HepG2 (cell line): ENCODE data around the gene IL22RA1. TPM values are rescaled to one million over a fixed set of nuclear protein-coding genes. Genes with fewer than 3 reads are reported as not detected.

Experiments
- ATAC-seq: fragments of 200-7000 bp; cut with Tn5 transposase; 3 replicates; pipeline ENCODE4 v1.9.1; 2020; ENCODE audit warnings: mild to moderate bottlenecking, moderate library complexity
- BruUV-seq: library from RNA; stranded (reverse); fragments of 400-500 nt; replicated peaks from 2 replicates; lab custom pipeline; 2021; lab: Mats Ljungman, UMichigan
- CTCF ChIA-PET: fragments of 300-600 bp; formaldehyde crosslinking; extraction: SDS; loops from one replicate; lab custom pipeline; 2021; ENCODE audit warnings: low total read pairs, inconsistent platforms, low intra/inter-chr PET ratio; lab: Yijun Ruan, JAX
- POLR2A ChIA-PET: fragments of 350-600 bp; sonication (Branson Sonifier 250); formaldehyde crosslinking; loops from one replicate; lab custom pipeline; 2020; ENCODE audit warnings: antibody characterized with exemption, inconsistent platforms; lab: Yijun Ruan, JAX
- DNase-seq: peaks from one replicate; pipeline ENCODE4 v3.0.0-alpha.2; 2015; ENCODE audit warnings: low spot score
- FAIRE-seq: peaks from 3 replicates; lab custom pipeline; 2011; peaks lifted over from hg19 to GRCh38; lab: Jason Lieb, UNC
- H2AFZ ChIP-seq: one replicate; pipeline ENCODE4 v1.6.1; 2011; ENCODE audit warnings: low read length, inconsistent platforms
- H3K27ac ChIP-seq: fragments of 300-600 bp; 3 replicates; pipeline ENCODE4 v1.8.0; 2011; ENCODE audit warnings: mixed run types, mild to moderate bottlenecking, mixed read lengths, low read length, inconsistent platforms; ENCODE audit not compliant: insufficient read depth; ENCODE audit errors: extremely low read length
- H3K27me3 ChIP-seq, 2 experiments: fragments of 200-600 bp in 1 of 2; 2 replicates in 1 of 2; 3 replicates in 1 of 2; pipeline versions ENCODE4 v1.6.0 to v1.8.0; 2011; ENCODE audit warnings: low read length in 2 of 2, mild to moderate bottlenecking in 2 of 2, moderate library complexity in 2 of 2, inconsistent platforms in 1 of 2; ENCODE audit not compliant: insufficient read depth in 2 of 2, control insufficient read depth in 1 of 2
- H3K36me3 ChIP-seq, 2 experiments: fragments of 200-600 bp in 1 of 2; replicated peaks in 1 of 2; 2 replicates in 1 of 2; 3 replicates in 1 of 2; pipeline versions ENCODE4 v1.5.1 to v1.8.0; 2011; ENCODE audit warnings: low read length in 2 of 2, inconsistent platforms in 1 of 2; ENCODE audit not compliant: insufficient read depth in 2 of 2, control insufficient read depth in 1 of 2
- H3K4me1 ChIP-seq: 2 replicates; pipeline ENCODE4 v1.5.1; 2012; ENCODE audit warnings: low read length, inconsistent platforms; ENCODE audit not compliant: insufficient read depth
- H3K4me2 ChIP-seq: 2 replicates; pipeline ENCODE4 v1.6.0; 2011; ENCODE audit warnings: low read depth, low read length, inconsistent platforms
- H3K4me3 ChIP-seq, 3 experiments: fragments of 200-600 bp in 1 of 3; sonication (generic), shearing (Covaris generic) in 1 of 3; replicated peaks in 1 of 3; 2 replicates each; pipeline ENCODE4 v1.5.1; 2011 to 2016; ENCODE audit warnings: low read length in 3 of 3, inconsistent platforms in 2 of 3, low read depth in 2 of 3, mild to moderate bottlenecking in 2 of 3, control low read depth in 1 of 3, mixed read lengths in 1 of 3; ENCODE audit not compliant: insufficient read depth in 1 of 3
- H3K79me2 ChIP-seq: one replicate; pipeline ENCODE4 v1.6.1; 2011; ENCODE audit warnings: low read length, inconsistent platforms; ENCODE audit not compliant: insufficient read depth
- H3K9ac ChIP-seq: 2 replicates; pipeline ENCODE4 v1.6.0; 2011; ENCODE audit warnings: mild to moderate bottlenecking, low read depth, low read length, inconsistent platforms; ENCODE audit not compliant: insufficient read depth
- H3K9me3 ChIP-seq: 2 replicates; pipeline ENCODE4 v1.5.1; 2012; ENCODE audit warnings: mild to moderate bottlenecking, low read length
- H4K20me1 ChIP-seq: 2 replicates; pipeline ENCODE4 v1.6.0; 2011; ENCODE audit warnings: inconsistent platforms, mild to moderate bottlenecking, low read length, moderate library complexity; ENCODE audit not compliant: insufficient read depth
- FOSL2 ChIP-seq: sonication (generic); formaldehyde crosslinking; IDR thresholded peaks from 2 replicates; pipeline ENCODE4 v1.4.0; 2020; ENCODE audit warnings: missing genetic modification reagents
- JARID2 ChIP-seq: sonication (generic); formaldehyde crosslinking; IDR thresholded peaks from 2 replicates; pipeline ENCODE4 v1.8.1; 2023; ENCODE audit warnings: missing genetic modification reagents, inconsistent platforms; ENCODE audit not compliant: insufficient replicate concordance
- NFATC3 ChIP-seq: sonication (generic); formaldehyde crosslinking; IDR thresholded peaks from 2 replicates; pipeline ENCODE4 v1.5.1; 2020; ENCODE audit warnings: mild to moderate bottlenecking, missing genetic modification reagents
- TMF1 ChIP-seq: sonication (generic); formaldehyde crosslinking; IDR thresholded peaks from 2 replicates; pipeline ENCODE4 v1.8.1; 2022; ENCODE audit warnings: low read depth, missing genetic modification reagents
- ZC3H4 ChIP-seq: sonication (generic); formaldehyde crosslinking; IDR thresholded peaks from 2 replicates; pipeline ENCODE4 v1.4.0; 2020; ENCODE audit warnings: missing genetic modification reagents, borderline replicate concordance
- ZNF317 ChIP-seq: sonication (generic); formaldehyde crosslinking; IDR thresholded peaks from 2 replicates; pipeline ENCODE4 v1.5.0; 2020; ENCODE audit warnings: mild to moderate bottlenecking, missing genetic modification reagents
- ZNF660 ChIP-seq: sonication (generic); formaldehyde crosslinking; IDR thresholded peaks from 2 replicates; pipeline ENCODE4 v1.5.1; 2020; ENCODE audit warnings: mild to moderate bottlenecking, low read depth, missing genetic modification reagents, borderline replicate concordance
- ZNF704 ChIP-seq: sonication (generic); formaldehyde crosslinking; IDR thresholded peaks from 2 replicates; pipeline ENCODE4 v1.8.1; 2023; ENCODE audit warnings: mild to moderate bottlenecking, inconsistent platforms, moderate library complexity, missing genetic modification reagents, borderline replicate concordance
- ZNF772 ChIP-seq: sonication (generic); formaldehyde crosslinking; IDR thresholded peaks from 2 replicates; pipeline ENCODE4 v1.5.0; 2020; ENCODE audit warnings: mild to moderate bottlenecking, missing genetic modification reagents
- WGBS: methylation state at CpG from one replicate; pipeline ENCODE4 v1.1.6; 2017; ENCODE audit warnings: low lambda C conversion rate; 5-methylcytosine and 5-hydroxymethylcytosine counted together
- in situ Hi-C: cut with HindIII; loops from 2 replicates; pipeline ENCODE4 v1.10.0; 2017; ENCODE audit warnings: low pct_unique_long_range_greater_than_20kb; ENCODE audit not compliant: extremely low pct_ligation_motif_present
- intact Hi-C: fragments of 100-400 bp; cut with micrococcal nuclease; formaldehyde crosslinking; loops from one replicate; pipeline ENCODE4 v1.10.0; 2022; ENCODE audit not compliant: unreplicated experiment
- polyA plus RNA-seq, 8 experiments: library from polyadenylated mRNA; depleted of rRNA in 3 of 8; stranded (reverse) in 7 of 8; unstranded in 1 of 8; fragments of >200 nt; fragmentation: Illumina TruSeq in 4 of 8; extraction: Trizol in 4 of 8; gene quantifications; 2 replicates each; pipeline versions ENCODE4 v1.2.1 to v1.2.3, GENCODE V29; 2011 to 2016; ENCODE audit warnings: low read depth in 4 of 8, missing spikeins in 1 of 8, mixed read lengths in 1 of 8; ENCODE audit not compliant: insufficient read depth in 1 of 8
- total RNA-seq, 5 experiments: library from RNA; depleted of rRNA; stranded (reverse); fragments of >200 nt; fragmentation: Illumina TruSeq; extraction: Trizol; gene quantifications; 2 replicates each; pipeline ENCODE4 v1.2.3, GENCODE V29; 2016; ENCODE audit warnings: low read depth in 1 of 5
- TF ChIP-seq, protein P1 (sequence below): sonication (generic); formaldehyde crosslinking; IDR thresholded peaks from 2 replicates; pipeline ENCODE4 v1.4.0; 2020; ENCODE audit warnings: mild to moderate bottlenecking, missing genetic modification reagents

IL22RA1 gene
- total and polyA plus RNA-seq, 2 of the 13 experiments (the other 11 are each of a cell fraction or from before 2014, with no cell fraction given), result 4.4 to 10.2 TPM

DNA sequence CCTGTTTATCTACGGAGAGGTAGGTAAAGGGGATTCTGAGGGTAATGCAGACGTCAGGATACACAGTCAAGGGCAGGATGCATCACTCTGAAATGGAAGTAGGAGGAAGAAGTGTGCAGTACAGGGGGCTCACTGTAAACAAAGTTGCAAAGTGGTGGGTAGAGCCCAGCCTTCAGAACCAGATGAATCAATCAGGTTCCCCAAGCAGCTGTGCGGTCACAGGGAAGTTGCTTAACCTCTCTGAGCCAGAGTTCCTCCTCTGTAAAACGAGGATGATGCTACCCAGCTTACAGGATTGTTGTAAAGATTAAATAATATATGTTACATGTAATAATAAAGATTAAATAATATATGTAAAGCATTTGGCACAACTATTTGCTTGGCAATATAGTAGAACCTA lies 17.5 kb downstream of the IL22RA1 start:
- H3K4me1 ChIP-seq, result peaks cover 11% of the 10 kb centered on the region
- H3K27me3 ChIP-seq, result no peaks in the 10 kb centered on the region
- WGBS, result 93% methylated on average over 4 of the region's 4 CpGs
- DNase-seq, result no peak
- in situ Hi-C loops (no loop called here), intact Hi-C loops (no loop called here)
- H3K27ac ChIP-seq, result no peak overlapping the region
- CTCF ChIA-PET, result no interaction called here
- H3K4me2 ChIP-seq, result no peak overlapping the region
- FAIRE-seq, result no peak
- H4K20me1 ChIP-seq, result no peaks in the 10 kb centered on the region
- H3K9ac ChIP-seq, result no peak overlapping the region
- no peak for ATAC-seq
- no TSS peak for BruUV-seq
- H3K36me3 ChIP-seq, result peaks cover 0 to 22% of the 10 kb centered on the region in 2 experiments; a peak in 3 of 5 replicates
- no peak for TF ChIP-seq NFATC3 (CRISPR knock-in tag)
- TF ChIP-seq, protein P1, sequence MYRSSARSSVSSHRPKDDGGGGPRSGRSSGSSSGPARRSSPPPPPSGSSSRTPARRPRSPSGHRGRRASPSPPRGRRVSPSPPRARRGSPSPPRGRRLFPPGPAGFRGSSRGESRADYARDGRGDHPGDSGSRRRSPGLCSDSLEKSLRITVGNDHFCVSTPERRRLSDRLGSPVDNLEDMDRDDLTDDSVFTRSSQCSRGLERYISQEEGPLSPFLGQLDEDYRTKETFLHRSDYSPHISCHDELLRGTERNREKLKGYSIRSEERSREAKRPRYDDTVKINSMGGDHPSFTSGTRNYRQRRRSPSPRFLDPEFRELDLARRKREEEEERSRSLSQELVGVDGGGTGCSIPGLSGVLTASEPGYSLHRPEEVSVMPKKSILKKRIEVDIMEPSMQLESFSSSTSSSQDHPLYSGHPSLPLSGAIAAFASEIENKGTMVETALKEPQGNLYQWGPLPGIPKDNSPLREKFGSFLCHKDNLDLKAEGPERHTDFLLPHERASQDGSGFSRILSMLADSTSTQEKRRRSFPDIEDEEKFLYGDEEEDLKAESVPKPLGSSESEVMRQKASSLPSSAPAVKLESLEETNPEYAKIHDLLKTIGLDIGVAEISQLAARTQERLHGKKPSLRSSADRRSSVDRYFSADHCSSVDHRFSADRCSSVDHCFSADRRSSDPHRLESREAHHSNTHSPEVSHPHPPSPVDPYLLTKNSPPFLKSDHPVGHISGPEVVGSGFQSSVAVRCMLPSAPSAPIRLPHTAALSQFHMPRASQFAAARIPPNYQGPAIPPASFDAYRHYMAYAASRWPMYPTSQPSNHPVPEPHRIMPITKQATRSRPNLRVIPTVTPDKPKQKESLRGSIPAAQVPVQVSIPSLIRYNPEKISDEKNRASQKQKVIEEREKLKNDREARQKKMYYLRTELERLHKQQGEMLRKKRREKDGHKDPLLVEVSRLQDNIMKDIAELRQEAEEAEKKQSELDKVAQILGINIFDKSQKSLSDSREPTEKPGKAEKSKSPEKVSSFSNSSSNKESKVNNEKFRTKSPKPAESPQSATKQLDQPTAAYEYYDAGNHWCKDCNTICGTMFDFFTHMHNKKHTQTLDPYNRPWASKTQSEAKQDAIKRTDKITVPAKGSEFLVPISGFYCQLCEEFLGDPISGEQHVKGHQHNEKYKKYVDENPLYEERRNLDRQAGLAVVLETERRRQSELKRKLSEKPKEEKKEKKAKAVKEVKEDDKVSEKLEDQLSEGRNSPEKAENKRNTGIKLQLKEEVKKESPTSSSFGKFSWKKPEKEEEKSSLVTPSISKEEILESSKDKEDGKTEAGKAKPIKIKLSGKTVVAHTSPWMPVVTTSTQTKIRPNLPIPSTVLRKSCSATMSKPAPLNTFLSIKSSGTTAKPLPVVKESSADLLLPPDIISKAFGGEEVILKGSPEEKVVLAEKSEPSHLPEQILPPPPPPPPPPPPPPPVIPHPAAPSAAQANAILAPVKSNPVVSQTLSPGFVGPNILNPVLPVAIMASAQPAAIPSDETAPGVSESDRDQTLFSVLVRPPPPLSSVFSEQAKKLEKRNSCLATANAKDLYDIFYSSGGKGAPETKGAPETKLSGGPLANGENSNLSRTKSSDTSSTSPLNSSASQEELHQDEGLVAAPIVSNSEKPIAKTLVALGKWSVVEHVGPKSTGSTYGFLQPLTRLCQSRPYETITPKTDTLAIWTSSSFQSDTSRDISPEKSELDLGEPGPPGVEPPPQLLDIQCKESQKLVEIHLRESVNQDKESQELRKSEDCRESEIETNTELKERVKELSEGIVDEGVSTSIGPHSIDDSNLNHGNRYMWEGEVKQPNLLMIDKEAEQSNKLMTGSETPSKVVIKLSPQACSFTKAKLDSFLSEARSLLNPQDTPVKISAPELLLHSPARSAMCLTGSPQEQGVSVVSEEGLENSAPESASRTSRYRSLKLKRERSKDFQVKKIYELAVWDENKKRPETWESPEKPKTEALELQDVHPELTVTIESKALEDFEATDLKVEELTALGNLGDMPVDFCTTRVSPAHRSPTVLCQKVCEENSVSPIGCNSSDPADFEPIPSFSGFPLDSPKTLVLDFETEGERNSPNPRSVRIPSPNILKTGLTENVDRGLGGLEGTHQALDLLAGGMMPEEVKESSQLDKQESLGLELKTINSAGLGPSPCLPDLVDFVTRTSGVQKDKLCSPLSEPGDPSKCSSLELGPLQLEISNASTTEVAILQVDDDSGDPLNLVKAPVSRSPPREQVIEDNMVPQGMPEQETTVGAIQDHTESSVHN, result no peak
- no peak for TF ChIP-seq ZNF317
- TF ChIP-seq JARID2 (CRISPR knock-in tag), result no peak
- TF ChIP-seq ZNF660 (CRISPR knock-in tag), result no peak
- TF ChIP-seq ZNF772 (CRISPR knock-in tag), result no peak
- TF ChIP-seq ZNF704 (CRISPR knock-in tag), result no peak
- no peak for TF ChIP-seq ZC3H4 (CRISPR knock-in tag)
- TF ChIP-seq TMF1 (CRISPR knock-in tag), result no peak
- TF ChIP-seq FOSL2 (CRISPR knock-in tag), result no peak
- H2AFZ ChIP-seq, result no peak overlapping the region
- no peak overlapping the region for H3K4me3 ChIP-seq
- POLR2A ChIA-PET, result interaction anchor here (1.1 kb wide), 1 partner anchor 13 kb away, joined by 3 read pairs; the partner anchor contains the start of gene MYOM3
- H3K79me2 ChIP-seq, result no peaks in the 10 kb centered on the region
- H3K9me3 ChIP-seq, result no peaks in the 10 kb centered on the region
